ENCODE measurements around the gene TNFRSF19. TPM values are rescaled to one million over a fixed set of nuclear protein-coding genes. Genes with fewer than 3 reads are reported as not detected.

The TNFRSF19 gene, protein sequence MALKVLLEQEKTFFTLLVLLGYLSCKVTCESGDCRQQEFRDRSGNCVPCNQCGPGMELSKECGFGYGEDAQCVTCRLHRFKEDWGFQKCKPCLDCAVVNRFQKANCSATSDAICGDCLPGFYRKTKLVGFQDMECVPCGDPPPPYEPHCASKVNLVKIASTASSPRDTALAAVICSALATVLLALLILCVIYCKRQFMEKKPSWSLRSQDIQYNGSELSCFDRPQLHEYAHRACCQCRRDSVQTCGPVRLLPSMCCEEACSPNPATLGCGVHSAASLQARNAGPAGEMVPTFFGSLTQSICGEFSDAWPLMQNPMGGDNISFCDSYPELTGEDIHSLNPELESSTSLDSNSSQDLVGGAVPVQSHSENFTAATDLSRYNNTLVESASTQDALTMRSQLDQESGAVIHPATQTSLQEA
- total RNA-seq (2016; rRNA removed; fragmentation: Illumina TruSeq; extraction: Trizol): 47.7 and 77.7 TPM in 2 replicates
- 7.7 and 8.2 TPM in 2 replicates for total RNA-seq (2016; cell fraction: cytosol; rRNA removed; fragmentation: Illumina TruSeq; extraction: Trizol; ENCODE audit: low read depth)
- total RNA-seq (2016; cell fraction: insoluble cytoplasmic fraction; rRNA removed; fragmentation: Illumina TruSeq; extraction: Trizol): 48.1 and 76.8 TPM in 2 replicates
- total RNA-seq (2016; cell fraction: membrane; rRNA removed; fragmentation: Illumina TruSeq; extraction: Trizol): 25.2 and 27.9 TPM in 2 replicates
- 84.2 and 94.2 TPM in 2 replicates for total RNA-seq (2016; cell fraction: nucleus; rRNA removed; fragmentation: Illumina TruSeq; extraction: Trizol)
- polyA plus RNA-seq (2011; rRNA removed): 38.9 and 75.3 TPM in 2 replicates
- 37.4 and 45.8 TPM in 2 replicates for polyA plus RNA-seq (2011; cell fraction: cytosol; rRNA removed)
- 30.8 and 50.6 TPM in 2 replicates for polyA plus RNA-seq (2011; cell fraction: nucleus; rRNA removed)
- 25.9 and 27.9 TPM in 2 replicates for polyA plus RNA-seq (2012)
- polyA plus RNA-seq (2016; cell fraction: cytosol; fragmentation: Illumina TruSeq; extraction: Trizol; ENCODE audit: low read depth): 2.9 TPM in 2 replicates
- 35.7 and 36.2 TPM in 2 replicates for polyA plus RNA-seq (2016; cell fraction: insoluble cytoplasmic fraction; fragmentation: Illumina TruSeq; extraction: Trizol; ENCODE audit: low read depth)
- polyA plus RNA-seq (2016; cell fraction: membrane; fragmentation: Illumina TruSeq; extraction: Trizol; ENCODE audit: low read depth): 9.9 and 10.1 TPM in 2 replicates
- 95.3 and 95.9 TPM in 2 replicates for polyA plus RNA-seq (2016; cell fraction: nucleus; fragmentation: Illumina TruSeq; extraction: Trizol; ENCODE audit: insufficient read depth, low read depth)
- 0.05 and 162 TPM in 2 replicates for polyA minus RNA-seq (2011; rRNA and poly(A)+ RNA removed; ENCODE audit: low replicate concordance)
- polyA minus RNA-seq (2011; cell fraction: cytosol; rRNA and poly(A)+ RNA removed): 40.8 and 64.9 TPM in 2 replicates
- 47.0 and 73.8 TPM in 2 replicates for polyA minus RNA-seq (2011; cell fraction: nucleus; rRNA and poly(A)+ RNA removed)
- percentile 97 among the genes with signal in this experiment for Bru-seq, nascent RNA
- BruChase-seq, experiment 1, labeled RNA remaining after a 6-hour chase: percentile 94 among the genes with signal in this experiment
- percentile 92 among the genes with signal in this experiment for BruChase-seq, experiment 2, labeled RNA remaining after a 2-hour chase
- long read RNA-seq, experiment 1, full-length matches to known transcripts: 11 of 36 reads
- long read RNA-seq, experiment 1, partial matches to known transcripts: 13 of 36 reads
- long read RNA-seq, experiment 1, other reads (novel, unspliced or antisense): 12 of 36 reads
- long read RNA-seq, experiment 2, full-length matches to known transcripts: 19 of 125 reads
- long read RNA-seq, experiment 2, partial matches to known transcripts: 95 of 125 reads
- long read RNA-seq, experiment 2, other reads (novel, unspliced or antisense): 11 of 125 reads

DNA sequence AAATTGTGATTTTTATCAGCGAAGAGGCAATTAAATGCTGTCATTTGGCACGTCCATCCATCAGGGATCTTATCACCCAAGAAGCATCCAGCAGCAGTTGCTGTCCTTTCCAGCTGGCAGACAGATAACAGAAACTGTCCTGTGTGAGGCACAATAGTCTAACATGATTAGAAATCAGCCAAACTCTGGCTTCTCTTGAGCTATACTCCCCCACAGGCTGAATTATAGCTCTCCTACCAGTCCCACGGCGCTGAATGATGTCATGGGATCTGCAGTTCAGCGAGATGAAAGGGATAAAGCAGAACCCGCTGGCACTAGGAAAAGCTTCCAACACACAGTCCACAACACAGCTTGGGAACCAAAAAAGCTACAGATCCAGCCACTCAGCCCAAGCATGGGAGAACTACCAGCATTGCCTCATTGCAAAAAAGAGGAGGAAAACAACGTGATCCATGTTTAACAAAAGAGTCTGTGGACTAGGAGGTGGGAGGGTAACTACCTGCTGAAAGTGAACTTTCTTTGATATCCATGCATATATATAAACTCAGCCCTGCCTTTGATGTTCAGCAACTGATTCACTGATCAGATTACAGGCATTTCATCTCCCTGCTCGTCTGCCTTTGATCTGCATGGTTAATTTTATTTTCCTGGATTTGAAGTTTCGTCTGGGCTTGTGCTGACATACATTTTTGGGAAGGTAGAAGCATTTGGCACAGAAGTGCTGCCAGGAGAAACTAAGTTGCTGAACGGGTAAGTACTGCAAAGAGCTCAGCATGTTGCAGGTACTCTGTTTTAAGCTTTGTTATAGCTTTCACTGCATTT lies at the start of gene TNFRSF19:
Gene TNFRSF19 (plus strand): TSS at position 314 of the 822 bp plus-strand sequence. CDS start 19,772 bp downstream, outside the sequence.
- intact Hi-C loops (cut with micrococcal nuclease; ENCODE audit: unreplicated experiment): loop anchor here (1.0 to 5.0 kb wide), 5 partner anchors 9 to 302 kb away; no protein-coding TSS in a partner anchor
- ChIA-PET POLR2A (interaction anchor here (1.4 to 2.2 kb wide), 9 partner anchors 8 to 84 kb away, joined by 4 to 17 read pairs (median 6); no protein-coding TSS in a partner anchor), CTCF (ENCODE audit: low intra/inter-chr PET ratio, low total read pairs) (interaction anchor here (1.0 to 1.2 kb wide), 2 partner anchors 103 to 104 kb away, joined by 3 read pairs; no protein-coding TSS in a partner anchor)
- Histone ChIP-seq H3K4me2 (ENCODE audit: low read depth, low read length) (peak within 1 kb of the TSS; percentile 75), H3K4me1 (ENCODE audit: insufficient read depth, low read length) (peaks cover 64% of the 10 kb centered on the region), H3K27me3 (ENCODE audit: control insufficient read depth in 1 of 2, insufficient read depth in 2 of 2, low read length in 2 of 2) (no peaks in the 10 kb centered on the region), H3K79me2 (ENCODE audit: insufficient read depth, low read length) (peaks cover 40% of the 10 kb centered on the region), H2AFZ (ENCODE audit: low read length) (peak within 1 kb of the TSS; percentile 64), H3K9me3 (ENCODE audit: low read length) (no peaks in the 10 kb centered on the region), H3K9ac (ENCODE audit: insufficient read depth, low read depth, low read length) (peak within 1 kb of the TSS; percentile 79), H3K4me3 (replicated peaks in 1 of 3; ENCODE audit: insufficient read depth in 1 of 3, low read depth in 2 of 3, low read length in 3 of 3) (peak within 1 kb of the TSS; percentile 58 to 94 (median 66)), H3K36me3 (replicated peaks in 1 of 2; ENCODE audit: control insufficient read depth in 1 of 2, insufficient read depth in 2 of 2, low read length in 2 of 2) (no peaks in the 10 kb centered on the region; a peak in 2 of 5 replicates), H3K27ac (ENCODE audit: extremely low read length, insufficient read depth, low read length) (peak within 1 kb of the TSS; percentile 84), H4K20me1 (ENCODE audit: insufficient read depth, low read length) (no peaks in the 10 kb centered on the region)
- ATAC-seq (peak; percentile 88), DNase-seq (ENCODE audit: low spot score) (peak; percentile 98), FAIRE-seq (peak; percentile 84)
- TSS peak; percentile 93 for BruUV-seq (replicated peaks)
- in situ Hi-C loops (cut with HindIII; ENCODE audit: extremely low pct_ligation_motif_present, low pct_unique_long_range_greater_than_20kb): no loop called here
- 3% methylated on average over 10 of the region's 10 CpGs for WGBS (ENCODE audit: low lambda C conversion rate)
- 0 out of 2 replicates have a peak, but pooled peaks have one; percentile 18 for TF ChIP-seq PHF8 (CRISPR knock-in tag; IDR thresholded peaks at IDR 0.05)
- TF ChIP-seq, protein P1, sequence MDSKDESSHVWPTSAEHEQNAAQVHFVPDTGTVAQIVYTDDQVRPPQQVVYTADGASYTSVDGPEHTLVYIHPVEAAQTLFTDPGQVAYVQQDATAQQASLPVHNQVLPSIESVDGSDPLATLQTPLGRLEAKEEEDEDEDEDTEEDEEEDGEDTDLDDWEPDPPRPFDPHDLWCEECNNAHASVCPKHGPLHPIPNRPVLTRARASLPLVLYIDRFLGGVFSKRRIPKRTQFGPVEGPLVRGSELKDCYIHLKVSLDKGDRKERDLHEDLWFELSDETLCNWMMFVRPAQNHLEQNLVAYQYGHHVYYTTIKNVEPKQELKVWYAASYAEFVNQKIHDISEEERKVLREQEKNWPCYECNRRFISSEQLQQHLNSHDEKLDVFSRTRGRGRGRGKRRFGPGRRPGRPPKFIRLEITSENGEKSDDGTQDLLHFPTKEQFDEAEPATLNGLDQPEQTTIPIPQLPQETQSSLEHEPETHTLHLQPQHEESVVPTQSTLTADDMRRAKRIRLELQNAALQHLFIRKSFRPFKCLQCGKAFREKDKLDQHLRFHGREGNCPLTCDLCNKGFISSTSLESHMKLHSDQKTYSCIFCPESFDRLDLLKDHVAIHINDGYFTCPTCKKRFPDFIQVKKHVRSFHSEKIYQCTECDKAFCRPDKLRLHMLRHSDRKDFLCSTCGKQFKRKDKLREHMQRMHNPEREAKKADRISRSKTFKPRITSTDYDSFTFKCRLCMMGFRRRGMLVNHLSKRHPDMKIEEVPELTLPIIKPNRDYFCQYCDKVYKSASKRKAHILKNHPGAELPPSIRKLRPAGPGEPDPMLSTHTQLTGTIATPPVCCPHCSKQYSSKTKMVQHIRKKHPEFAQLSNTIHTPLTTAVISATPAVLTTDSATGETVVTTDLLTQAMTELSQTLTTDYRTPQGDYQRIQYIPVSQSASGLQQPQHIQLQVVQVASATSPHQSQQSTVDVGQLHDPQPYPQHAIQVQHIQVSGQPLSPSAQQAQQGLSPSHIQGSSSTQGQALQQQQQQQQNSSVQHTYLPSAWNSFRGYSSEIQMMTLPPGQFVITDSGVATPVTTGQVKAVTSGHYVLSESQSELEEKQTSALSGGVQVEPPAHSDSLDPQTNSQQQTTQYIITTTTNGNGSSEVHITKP (CRISPR knock-in tag; IDR thresholded peaks at IDR 0.05; ENCODE audit: low read depth): no peak
- TF ChIP-seq, protein P2, sequence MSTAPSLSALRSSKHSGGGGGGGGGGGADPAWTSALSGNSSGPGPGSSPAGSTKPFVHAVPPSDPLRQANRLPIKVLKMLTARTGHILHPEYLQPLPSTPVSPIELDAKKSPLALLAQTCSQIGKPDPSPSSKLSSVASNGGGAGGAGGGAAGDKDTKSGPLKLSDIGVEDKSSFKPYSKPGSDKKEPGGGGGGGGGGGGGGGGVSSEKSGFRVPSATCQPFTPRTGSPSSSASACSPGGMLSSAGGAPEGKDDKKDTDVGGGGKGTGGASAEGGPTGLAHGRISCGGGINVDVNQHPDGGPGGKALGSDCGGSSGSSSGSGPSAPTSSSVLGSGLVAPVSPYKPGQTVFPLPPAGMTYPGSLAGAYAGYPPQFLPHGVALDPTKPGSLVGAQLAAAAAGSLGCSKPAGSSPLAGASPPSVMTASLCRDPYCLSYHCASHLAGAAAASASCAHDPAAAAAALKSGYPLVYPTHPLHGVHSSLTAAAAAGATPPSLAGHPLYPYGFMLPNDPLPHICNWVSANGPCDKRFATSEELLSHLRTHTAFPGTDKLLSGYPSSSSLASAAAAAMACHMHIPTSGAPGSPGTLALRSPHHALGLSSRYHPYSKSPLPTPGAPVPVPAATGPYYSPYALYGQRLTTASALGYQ (CRISPR knock-in tag; IDR thresholded peaks at IDR 0.05): peak; percentile 78; the same call in 1 of the 2 replicates
- no peak for TF ChIP-seq SALL2 (CRISPR knock-in tag; IDR thresholded peaks at IDR 0.05)
- TF ChIP-seq IRF2 (CRISPR knock-in tag; IDR thresholded peaks at IDR 0.05): no peak; the same call in 1 of the 2 replicates
